Neuron (in vitro differentiated cells): Measurements from ENCODE around the gene DDX41.
"Not testable (repeated sequence)": the region's sequence is repeated elsewhere in the genome, so short reads cannot be mapped to it uniquely, and the experiment has no call there.

Source experiments
- H2AFZ ChIP-seq: one replicate; pipeline ENCODE4 v1.6.1; 2013; ENCODE audit warnings: low read depth, mild to moderate bottlenecking, inconsistent platforms, low read length, moderate library complexity
- H3K27me3 ChIP-seq: one replicate; pipeline ENCODE4 v1.6.1; 2013; ENCODE audit warnings: low read length; ENCODE audit not compliant: insufficient read depth
- H3K36me3 ChIP-seq: one replicate; pipeline ENCODE4 v1.6.1; 2013; ENCODE audit warnings: low read length; ENCODE audit not compliant: insufficient read depth
- H3K4me1 ChIP-seq: one replicate; pipeline ENCODE4 v1.6.1; 2013; ENCODE audit warnings: low read length; ENCODE audit not compliant: insufficient read depth
- H3K4me3 ChIP-seq: 2 replicates; pipeline ENCODE4 v1.5.1; 2013; ENCODE audit warnings: mild to moderate bottlenecking, low read length, moderate library complexity
- H3K9me3 ChIP-seq: one replicate; pipeline ENCODE4 v1.6.1; 2013; ENCODE audit warnings: low read length

Gene DDX41

DNA sequence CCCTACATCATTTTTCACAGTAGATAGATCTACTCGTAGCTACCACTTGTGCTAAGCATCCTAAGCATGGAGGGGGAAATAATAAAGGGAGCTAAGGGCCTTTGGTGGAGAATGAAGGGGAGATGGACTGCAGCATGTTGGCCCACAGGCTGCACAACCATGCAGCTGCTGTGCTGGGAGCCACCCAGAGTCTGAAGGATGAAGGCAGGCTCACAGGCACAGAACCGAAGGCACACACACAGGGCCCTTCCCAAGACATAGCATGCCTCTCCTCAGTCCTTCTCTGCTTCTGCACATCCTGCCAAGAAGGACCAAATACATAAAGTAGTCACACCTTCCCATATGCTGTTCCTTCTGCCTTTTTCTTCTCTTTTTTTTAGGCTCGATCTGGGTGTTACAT lies 31.0 kb upstream of the DDX41 start:
- Histone ChIP-seq H2AFZ (no peak overlapping the region), H3K9me3 (no peaks in the 10 kb centered on the region), H3K27me3 (no peaks in the 10 kb centered on the region), H3K4me1 (peaks cover 30% of the 10 kb centered on the region), H3K36me3 (peaks cover 29% of the 10 kb centered on the region), H3K4me3 (no peak overlapping the region)

- no peak overlapping the region for H2AFZ ChIP-seq
- no peak overlapping the region for H3K4me3 ChIP-seq
- peaks cover 25% of the 10 kb centered on the region for H3K4me1 ChIP-seq
- no peaks in the 10 kb centered on the region for H3K9me3 ChIP-seq
- H3K36me3 ChIP-seq, result peaks cover 23% of the 10 kb centered on the region
- no peaks in the 10 kb centered on the region for H3K27me3 ChIP-seq
Measured at GRCh38 chr5:177546258-177546741, 29.5 kb upstream of the DDX41 start.

DNA sequence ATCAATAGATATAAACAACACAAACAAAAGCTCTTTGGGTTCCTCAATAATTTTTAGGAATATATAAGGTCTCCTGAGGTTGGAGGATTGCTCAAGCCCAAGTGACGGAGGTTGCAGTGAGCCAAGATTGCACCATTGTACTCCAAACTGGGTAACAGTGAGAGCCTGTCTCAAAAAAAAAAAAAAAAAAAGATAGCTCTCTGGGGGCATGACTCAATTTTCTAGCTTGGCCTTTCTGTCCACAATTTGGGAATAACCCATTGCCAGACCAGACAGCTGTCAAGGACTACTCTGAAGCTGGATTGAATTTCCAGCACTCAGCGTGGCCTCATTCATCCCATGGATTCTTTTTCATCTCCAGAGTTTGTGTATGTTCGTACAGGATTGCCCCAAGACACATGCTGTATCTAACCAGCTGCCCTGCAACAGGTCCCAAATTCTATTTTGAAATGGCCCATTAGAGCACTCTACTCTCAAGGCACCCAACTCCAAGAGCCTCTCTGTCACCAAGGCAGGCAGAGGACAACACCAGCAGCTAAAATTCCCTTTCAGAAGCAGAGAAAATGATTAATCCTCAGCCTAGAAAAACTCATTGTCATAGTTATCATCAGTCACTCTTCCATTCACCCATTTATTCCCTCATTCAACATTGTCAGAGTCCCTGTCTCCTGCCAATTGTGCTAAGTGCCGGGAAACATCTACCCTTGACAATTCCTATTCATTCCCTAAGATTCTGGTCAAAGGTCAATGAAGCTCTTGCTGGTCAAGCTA lies 28.9 kb upstream of the DDX41 start:
- Histone ChIP-seq H3K4me1 (peaks cover 25% of the 10 kb centered on the region), H3K4me3 (no peak overlapping the region), H2AFZ (no peak overlapping the region), H3K27me3 (no peaks in the 10 kb centered on the region), H3K36me3 (peaks cover 17% of the 10 kb centered on the region), H3K9me3 (no peaks in the 10 kb centered on the region)

DNA sequence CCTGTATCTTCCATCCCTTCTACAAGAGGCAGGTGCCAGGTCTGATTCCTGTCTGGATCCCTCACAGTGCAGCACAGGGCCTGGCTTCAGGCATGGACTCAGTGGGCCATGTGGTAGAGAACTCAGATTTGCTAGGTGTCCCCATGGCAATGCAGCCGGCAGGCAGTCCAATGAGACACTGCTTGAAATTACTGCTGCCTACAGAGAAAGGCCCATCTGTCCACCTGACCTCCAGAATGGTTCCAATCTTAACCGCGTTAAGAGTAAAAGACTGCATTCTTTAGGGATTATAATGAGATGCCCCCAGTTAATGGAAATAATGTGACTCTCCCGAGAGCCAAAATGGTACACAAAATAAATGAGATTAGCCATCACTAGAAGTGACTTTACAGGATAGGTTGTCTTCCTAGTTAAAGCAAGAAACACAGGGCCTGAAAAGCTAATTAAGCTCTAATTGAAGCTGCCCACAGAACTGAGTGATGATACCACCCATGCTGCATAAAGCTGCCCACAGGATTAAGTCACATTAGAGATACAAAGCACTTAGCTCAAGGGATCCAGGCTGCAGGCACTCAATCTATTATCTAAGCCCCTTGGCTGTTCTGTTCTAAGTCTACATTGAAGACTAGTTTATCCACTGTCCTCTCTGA lies 26.2 kb upstream of the DDX41 start:
- Histone ChIP-seq H3K4me3 (no peak overlapping the region), H3K9me3 (no peaks in the 10 kb centered on the region), H3K36me3 (peaks cover 30% of the 10 kb centered on the region), H3K27me3 (no peaks in the 10 kb centered on the region), H2AFZ (no peak overlapping the region), H3K4me1 (peaks cover 25% of the 10 kb centered on the region)

- Histone ChIP-seq H3K9me3 (no peaks in the 10 kb centered on the region), H3K4me1 (peaks cover 10% of the 10 kb centered on the region), H2AFZ (no peak overlapping the region), H3K4me3 (no peak overlapping the region), H3K36me3 (peaks cover 50% of the 10 kb centered on the region), H3K27me3 (no peaks in the 10 kb centered on the region)
Measured at GRCh38 chr5:177540438-177540837, 23.7 kb upstream of the DDX41 start.

GRCh38 chr5:177539411-177539810 lies 22.6 kb upstream of the DDX41 start:
- H3K27me3 ChIP-seq, result no peaks in the 10 kb centered on the region
- peaks cover 56% of the 10 kb centered on the region for H3K36me3 ChIP-seq
- no peak overlapping the region for H3K4me3 ChIP-seq
- H2AFZ ChIP-seq, result no peak overlapping the region
- no peaks in the 10 kb centered on the region for H3K9me3 ChIP-seq
- peaks cover 7% of the 10 kb centered on the region for H3K4me1 ChIP-seq

DNA sequence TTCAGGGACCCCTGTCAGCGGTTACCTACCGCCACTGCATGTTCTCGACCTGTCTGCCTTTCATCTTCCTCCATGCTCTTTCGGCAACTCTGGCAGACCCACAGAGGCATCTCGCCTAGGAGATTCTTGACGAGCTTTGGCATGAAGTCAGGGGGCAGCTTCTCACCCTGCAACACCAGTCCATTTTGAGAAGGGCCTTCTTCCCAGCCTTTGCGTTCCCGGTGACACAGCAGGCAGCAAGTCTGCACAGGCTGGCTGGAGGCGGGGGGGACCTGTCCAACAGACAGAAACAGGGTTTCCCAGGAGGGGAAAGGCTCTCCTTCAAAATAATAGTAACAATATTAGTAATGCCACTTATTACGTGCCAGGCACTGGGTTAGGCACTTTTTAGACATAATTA lies 22.1 kb upstream of the DDX41 start:
- Histone ChIP-seq H2AFZ (no peak overlapping the region), H3K4me1 (peaks cover 7% of the 10 kb centered on the region), H3K36me3 (peaks cover 57% of the 10 kb centered on the region), H3K4me3 (no peak overlapping the region), H3K9me3 (no peaks in the 10 kb centered on the region), H3K27me3 (no peaks in the 10 kb centered on the region)

GRCh38 chr5:177537389-177538361 lies 20.9 kb upstream of the DDX41 start:
- H3K27me3 ChIP-seq, result no peaks in the 10 kb centered on the region
- H3K4me1 ChIP-seq, result no peaks in the 10 kb centered on the region
- H2AFZ ChIP-seq, result no peak overlapping the region
- peaks cover 66% of the 10 kb centered on the region for H3K36me3 ChIP-seq
- H3K4me3 ChIP-seq, result no peak overlapping the region
- H3K9me3 ChIP-seq, result no peaks in the 10 kb centered on the region

- H3K9me3 ChIP-seq, result no peaks in the 10 kb centered on the region
- H3K27me3 ChIP-seq, result no peaks in the 10 kb centered on the region
- no peak overlapping the region for H2AFZ ChIP-seq
- no peaks in the 10 kb centered on the region for H3K4me1 ChIP-seq
- no peak overlapping the region for H3K4me3 ChIP-seq
- H3K36me3 ChIP-seq, result peaks cover 69% of the 10 kb centered on the region
Measured at GRCh38 chr5:177536386-177536785, 19.6 kb upstream of the DDX41 start.

- no peaks in the 10 kb centered on the region for H3K9me3 ChIP-seq
- H3K27me3 ChIP-seq, result no peaks in the 10 kb centered on the region
- H3K4me1 ChIP-seq, result no peaks in the 10 kb centered on the region
- no peak overlapping the region for H2AFZ ChIP-seq
- no peak overlapping the region for H3K4me3 ChIP-seq
- peaks cover 78% of the 10 kb centered on the region for H3K36me3 ChIP-seq
Measured at GRCh38 chr5:177535125-177535524, 18.4 kb upstream of the DDX41 start.

DNA sequence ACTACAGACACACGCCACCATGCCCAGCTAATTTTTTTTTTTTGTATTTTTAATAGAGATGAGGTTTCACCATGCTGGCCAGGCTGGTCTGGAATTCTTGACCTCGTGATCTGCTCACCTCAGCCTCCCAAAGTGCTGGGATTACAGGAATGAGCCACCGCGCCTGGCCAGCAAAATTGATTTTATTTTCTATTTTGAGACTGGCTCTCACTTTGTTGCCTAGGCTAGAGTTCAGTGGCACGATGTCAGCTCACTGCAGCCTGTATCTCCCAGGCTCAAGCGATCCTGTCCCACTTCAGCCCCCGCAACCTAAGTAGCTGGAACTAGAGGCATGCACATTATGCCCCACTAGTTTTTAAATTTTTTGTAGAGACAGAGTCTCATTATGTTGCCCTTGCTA lies 17.7 kb upstream of the DDX41 start:
- H3K36me3 ChIP-seq, result peaks cover 81% of the 10 kb centered on the region
- not testable (repeated sequence) for H2AFZ ChIP-seq, H3K4me3 ChIP-seq, H3K27me3 ChIP-seq, H3K9me3 ChIP-seq, H3K4me1 ChIP-seq

DNA sequence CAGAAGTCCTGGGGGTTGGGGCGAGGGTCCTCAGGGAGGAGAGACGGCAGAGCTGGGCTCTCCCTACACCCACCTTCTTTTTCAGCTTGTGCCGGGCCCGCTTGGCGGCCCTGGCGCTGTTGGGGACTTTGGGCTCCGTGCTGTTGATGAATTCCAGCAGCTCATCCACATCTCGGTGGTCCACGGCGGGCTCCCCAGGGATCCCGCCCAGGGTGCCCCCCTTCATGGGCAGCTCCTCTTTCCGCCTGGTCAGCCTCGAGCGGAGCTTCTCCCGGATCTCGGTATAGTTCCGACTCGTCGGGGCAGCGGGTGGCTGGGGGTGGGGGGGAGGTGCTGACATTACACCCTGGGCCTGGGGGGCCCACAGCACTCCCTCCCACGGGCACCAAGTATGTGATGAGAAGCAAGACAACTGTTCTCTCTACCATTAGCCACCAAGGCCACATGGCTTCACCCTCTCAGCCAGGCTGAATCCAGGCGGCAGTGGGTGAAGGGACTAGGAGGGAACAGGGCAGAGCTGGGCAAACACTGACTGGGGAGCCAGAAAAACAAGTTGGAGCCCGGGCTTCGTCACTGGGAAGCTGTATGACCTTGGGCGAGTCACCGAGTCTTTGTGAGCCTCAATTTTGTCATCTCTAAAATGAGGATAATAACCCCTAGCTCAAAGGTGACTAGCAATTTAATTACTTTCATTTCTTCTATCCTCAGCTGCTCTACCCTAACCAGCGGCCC lies 14.6 kb upstream of the DDX41 start:
- H3K4me1 ChIP-seq, result no peaks in the 10 kb centered on the region
- no peaks in the 10 kb centered on the region for H3K9me3 ChIP-seq
- no peak overlapping the region for H3K4me3 ChIP-seq
- no peak overlapping the region for H2AFZ ChIP-seq
- peaks cover 77% of the 10 kb centered on the region for H3K36me3 ChIP-seq
- H3K27me3 ChIP-seq, result no peaks in the 10 kb centered on the region
